Left forelimb (tissue), 1 donor: ENCODE results near the gene SOX1.

ENCODE experiments used
- DNase-seq: peaks from one replicate; pipeline ENCODE4 v3.0.0-alpha.2; 2018; ENCODE audit warnings: low spot score

The SOX1 gene

GRCh38 chr13:112058941-112059340 lies 8.0 kb upstream of the SOX1 start:
- DNase-seq = no peak

GRCh38 chr13:112059457-112060281 lies 7.3 kb upstream of the SOX1 start:
- DNase-seq = no peak

GRCh38 chr13:112060282-112060830 lies 6.6 kb upstream of the SOX1 start:
- no peak for DNase-seq

- DNase-seq = no peak
Measured at GRCh38 chr13:112060899-112061366, 6.0 kb upstream of the SOX1 start.

- no peak for DNase-seq
Measured at GRCh38 chr13:112061367-112062061, 5.4 kb upstream of the SOX1 start.

GRCh38 chr13:112062072-112062567 lies 4.8 kb upstream of the SOX1 start:
- DNase-seq = no peak

- DNase-seq = no peak
Measured at GRCh38 chr13:112062571-112063570, 4.1 kb upstream of the SOX1 start.

- DNase-seq = no peak
Measured at GRCh38 chr13:112063807-112064206, 3.1 kb upstream of the SOX1 start.

- DNase-seq = no peak
Measured at GRCh38 chr13:112064222-112064621, 2.7 kb upstream of the SOX1 start.

GRCh38 chr13:112065521-112065866 lies 1.5 kb upstream of the SOX1 start:
- no peak for DNase-seq

GRCh38 chr13:112065867-112066623 lies 904 bp upstream of the SOX1 start:
- no peak for DNase-seq

- DNase-seq = no peak
Measured at GRCh38 chr13:112066624-112067004, 335 bp upstream of the SOX1 start.

GRCh38 chr13:112067871-112068539 lies 1.1 kb downstream of the SOX1 start:
- no peak for DNase-seq

- DNase-seq = no peak
Measured at GRCh38 chr13:112068540-112069060, 1.7 kb downstream of the SOX1 start.

- no peak for DNase-seq
Measured at GRCh38 chr13:112069061-112069844, 2.3 kb downstream of the SOX1 start.

- DNase-seq = no peak
Measured at GRCh38 chr13:112069845-112070251, 2.9 kb downstream of the SOX1 start.

- DNase-seq = no peak
Measured at GRCh38 chr13:112071102-112071722, 4.3 kb downstream of the SOX1 start.

GRCh38 chr13:112071723-112072533 lies 5.0 kb downstream of the SOX1 start:
- DNase-seq = no peak
